NK-92 treated with Interleukin-12 subunit alpha and Interleukin-12 subunit beta, amount 100 ng/mL, for 24 hours (cell line): ENCODE measurements around the gene RAB13.

Experiments used
- DNase-seq: peaks from one replicate; lab custom pipeline; 2025; lab: John Stamatoyannopoulos, UW

RAB13 gene

GRCh38 chr1:153977250-153978240 lies 8.6 kb downstream of the RAB13 start, which contains the start of gene JTB:
TSS of gene JTB (minus strand) at chr1:153977674. CDS start at chr1:153977252, 422 bp downstream.
- peak; percentile 73 for DNase-seq

- no peak for DNase-seq
These were observed 9.3 kb downstream of the RAB13 start for GRCh38 chr1:153976819-153977249.

GRCh38 chr1:153973525-153973924 lies 12.6 kb downstream of the RAB13 start:
- no peak for DNase-seq

- DNase-seq, result no peak
These were observed 13.1 kb downstream of the RAB13 start for GRCh38 chr1:153973071-153973470.

DNA sequence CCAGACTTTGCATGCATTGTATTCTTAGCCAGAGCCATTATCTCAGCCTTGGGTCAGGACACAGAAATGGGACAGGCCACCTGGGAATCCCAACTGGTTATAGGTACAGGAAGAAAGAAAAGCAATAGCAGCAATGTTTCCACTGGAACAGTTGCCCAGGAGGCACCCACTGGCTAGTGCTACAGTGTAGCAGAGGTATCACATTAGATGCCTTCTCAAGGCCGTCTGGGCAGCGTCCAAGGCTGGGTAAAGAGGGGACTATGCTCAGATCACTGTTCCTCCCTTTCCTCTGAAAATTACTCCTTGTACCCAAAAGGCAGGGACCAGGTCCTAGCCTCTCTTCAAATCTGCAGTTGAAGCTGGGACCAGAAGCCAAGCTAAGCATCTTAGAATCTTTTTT lies 15.8 kb downstream of the RAB13 start:
- DNase-seq, result no peak

GRCh38 chr1:153968972-153969371 lies 17.2 kb downstream of the RAB13 start:
- no peak for DNase-seq

DNA sequence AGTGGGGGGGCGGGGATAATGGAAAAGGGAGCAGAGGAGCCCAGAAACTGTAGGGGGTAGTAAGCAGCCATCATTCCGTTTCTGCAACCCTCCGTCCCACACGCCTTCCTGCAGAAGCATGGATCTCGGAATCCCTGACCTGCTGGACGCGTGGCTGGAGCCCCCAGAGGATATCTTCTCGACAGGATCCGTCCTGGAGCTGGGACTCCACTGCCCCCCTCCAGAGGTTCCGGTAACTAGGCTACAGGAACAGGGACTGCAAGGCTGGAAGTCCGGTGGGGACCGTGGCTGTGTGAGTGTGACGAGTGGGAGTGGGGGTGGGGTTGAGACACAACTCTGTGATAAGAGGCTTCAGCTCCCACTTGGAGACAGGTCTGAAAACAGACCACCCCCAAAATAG lies 17.7 kb downstream of the RAB13 start:
- DNase-seq, result no peak

GRCh38 chr1:153968000-153968363 lies 18.2 kb downstream of the RAB13 start:
- DNase-seq, result no peak

GRCh38 chr1:153967107-153967999 lies 18.8 kb downstream of the RAB13 start, which contains the start of gene CREB3L4:
TSS of gene CREB3L4 (plus strand) at chr1:153967902. CDS start at chr1:153968526, 624 bp downstream.
- DNase-seq, result peak; percentile 85

DNA sequence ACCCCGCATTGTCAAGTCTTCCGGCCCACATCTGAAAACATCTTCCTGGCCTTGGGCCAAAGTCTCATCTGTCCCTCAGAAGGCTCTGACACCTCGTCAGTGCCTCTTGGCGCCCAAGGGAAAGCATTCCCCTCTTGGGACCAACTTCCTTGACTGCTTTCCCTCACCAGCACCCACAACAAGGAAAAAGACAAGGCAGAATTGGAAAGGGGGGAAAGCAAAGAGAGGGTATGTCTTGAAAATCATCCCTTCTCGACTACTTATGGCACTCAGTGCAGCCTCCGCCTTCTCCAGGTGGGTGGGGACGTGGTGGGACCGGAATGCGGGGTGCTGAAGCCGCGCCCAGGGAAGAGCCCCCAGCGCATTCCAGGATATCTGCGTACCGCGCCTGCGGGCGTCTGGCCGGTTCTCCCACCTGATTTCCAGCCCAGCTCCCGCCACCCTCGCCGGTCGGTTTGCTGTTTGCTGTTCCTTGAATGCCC lies 22.2 kb downstream of the RAB13 start:
- DNase-seq, result no peak

GRCh38 chr1:153963030-153963849 lies 22.9 kb downstream of the RAB13 start, which contains the start of gene SLC39A1:
TSS of gene SLC39A1 (minus strand) at chr1:153963537. CDS start at chr1:153962715, 822 bp downstream.
- peak; percentile 94 for DNase-seq

GRCh38 chr1:153962088-153963029 lies 23.8 kb downstream of the RAB13 start:
- no peak for DNase-seq

GRCh38 chr1:153961421-153961820 lies 24.7 kb downstream of the RAB13 start:
- DNase-seq, result no peak

DNA sequence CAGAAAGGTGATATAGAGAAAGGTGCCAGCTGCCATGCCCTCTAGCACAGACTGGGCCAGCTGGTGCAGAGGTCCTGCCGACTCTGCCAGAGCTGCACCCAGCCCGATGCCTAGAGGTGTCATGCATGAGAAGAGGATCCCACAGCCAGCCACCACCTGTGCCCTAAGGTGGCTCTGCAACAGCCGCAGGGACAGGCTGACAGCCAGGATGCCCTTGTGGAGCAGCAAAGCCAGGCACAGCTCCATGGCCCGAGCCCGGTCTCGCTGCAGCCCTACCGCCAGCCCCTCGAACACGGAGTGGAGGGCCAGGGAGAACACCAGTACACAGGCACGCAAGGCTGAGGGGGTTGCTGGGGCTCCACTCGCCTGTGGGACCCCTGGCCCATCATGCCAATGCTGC lies 25.9 kb downstream of the RAB13 start:
- no peak for DNase-seq

DNA sequence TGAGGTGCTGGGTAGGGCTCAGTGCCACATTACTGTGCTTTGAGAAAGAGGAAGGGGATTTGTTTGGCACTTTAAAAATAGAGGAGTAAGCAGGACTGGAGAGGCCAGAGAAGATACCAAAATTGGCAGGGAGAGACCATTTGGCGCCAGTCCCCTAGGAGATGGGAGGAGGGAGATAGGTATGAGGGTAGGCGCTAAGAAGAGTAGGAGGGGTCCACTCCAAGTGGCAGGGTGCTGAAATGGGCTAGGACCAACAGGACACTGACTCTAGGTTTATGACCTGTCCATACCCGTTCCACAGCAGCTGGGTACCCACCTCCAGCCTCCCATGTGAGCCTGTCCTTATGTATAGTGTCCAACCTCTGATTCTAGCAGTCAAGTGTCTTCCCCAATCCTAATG lies 26.7 kb downstream of the RAB13 start:
- DNase-seq, result no peak

DNA sequence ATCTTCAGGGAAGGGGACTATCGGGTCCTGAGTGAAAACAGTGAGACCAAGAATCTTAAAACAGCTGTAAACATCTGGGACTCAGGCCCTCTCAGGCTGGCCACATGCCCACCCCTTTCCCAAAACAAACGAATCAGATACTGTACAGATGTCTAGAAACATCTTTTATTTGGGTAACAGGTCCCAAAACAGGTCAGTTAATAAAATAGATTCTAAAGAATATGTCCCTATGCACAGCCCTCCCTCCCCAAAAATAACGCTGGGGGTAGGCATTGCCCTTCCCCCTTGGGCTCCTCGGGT lies 27.2 kb downstream of the RAB13 start:
- no peak for DNase-seq

DNA sequence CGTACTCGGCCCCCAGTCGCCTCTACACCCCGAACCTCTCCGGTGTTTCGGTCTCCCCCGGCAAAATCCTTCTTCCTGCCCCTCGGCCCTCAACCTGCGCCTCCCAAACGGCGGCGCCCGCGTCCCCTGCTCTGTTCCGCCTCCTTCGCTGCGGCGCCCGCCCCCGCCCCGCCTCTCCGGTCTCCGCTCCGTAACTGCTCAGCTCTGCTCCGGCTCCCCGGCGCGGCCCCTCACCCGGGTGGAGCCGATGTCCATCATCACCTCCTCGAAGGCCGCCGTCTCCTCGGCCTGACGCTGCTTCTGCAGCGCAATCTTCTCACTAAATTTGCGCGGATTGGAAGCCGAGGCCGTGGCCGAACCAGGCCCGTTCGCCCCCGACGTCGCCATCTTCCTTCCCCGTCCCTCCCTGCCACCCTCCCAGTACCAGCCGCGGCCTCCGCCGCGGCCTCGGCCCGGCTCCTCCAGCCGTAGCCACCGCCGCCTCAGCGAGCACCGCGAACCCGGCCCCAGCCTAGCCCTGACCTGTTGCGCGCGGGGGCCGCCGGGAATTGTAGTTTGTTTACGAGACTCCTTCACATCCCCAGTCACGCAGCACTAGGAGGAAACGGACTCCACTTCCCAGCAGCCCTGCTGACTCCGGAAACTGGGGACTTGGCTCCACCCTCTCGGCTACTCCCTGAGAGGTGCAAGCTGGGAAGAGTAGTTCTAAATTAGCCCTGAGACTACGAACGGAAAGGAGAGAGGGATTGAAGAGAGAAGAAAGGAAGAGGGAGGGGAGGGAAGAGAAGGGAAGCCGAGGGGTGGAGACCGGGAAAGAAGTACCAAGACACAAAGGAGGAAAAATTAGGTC lies 27.8 kb downstream of the RAB13 start, which contains the start of gene CRTC2:
TSS of gene CRTC2 (minus strand) at position 502 of the 850 bp plus-strand sequence. CDS start at position 387, 115 bp downstream.
- DNase-seq, result peak; percentile 97

- peak; percentile 50 for DNase-seq
These were observed 28.4 kb downstream of the RAB13 start for GRCh38 chr1:153957744-153958110.

- no peak for DNase-seq
These were observed 29.0 kb downstream of the RAB13 start for GRCh38 chr1:153956997-153957715.
